Left hindlimb (tissue), 1 donor: ENCODE measurements around the gene ACP7.
A peak's percentile ranks its signal among the peaks of the same experiment; 100 is the strongest.
"Not testable (repeated sequence)": the region's sequence is repeated elsewhere in the genome, so short reads cannot be mapped to it uniquely, and the experiment has no call there.

Experiments
- DNase-seq: peaks from one replicate; pipeline ENCODE4 v3.0.0-alpha.2; 2018

The ACP7 gene

GRCh38 chr19:39110263-39110967 is 26.2 kb downstream of the ACP7 start:
- peak; percentile 43 for DNase-seq

- no peak for DNase-seq
These were observed 27.5 kb downstream of the ACP7 start for GRCh38 chr19:39111593-39112199.

DNA sequence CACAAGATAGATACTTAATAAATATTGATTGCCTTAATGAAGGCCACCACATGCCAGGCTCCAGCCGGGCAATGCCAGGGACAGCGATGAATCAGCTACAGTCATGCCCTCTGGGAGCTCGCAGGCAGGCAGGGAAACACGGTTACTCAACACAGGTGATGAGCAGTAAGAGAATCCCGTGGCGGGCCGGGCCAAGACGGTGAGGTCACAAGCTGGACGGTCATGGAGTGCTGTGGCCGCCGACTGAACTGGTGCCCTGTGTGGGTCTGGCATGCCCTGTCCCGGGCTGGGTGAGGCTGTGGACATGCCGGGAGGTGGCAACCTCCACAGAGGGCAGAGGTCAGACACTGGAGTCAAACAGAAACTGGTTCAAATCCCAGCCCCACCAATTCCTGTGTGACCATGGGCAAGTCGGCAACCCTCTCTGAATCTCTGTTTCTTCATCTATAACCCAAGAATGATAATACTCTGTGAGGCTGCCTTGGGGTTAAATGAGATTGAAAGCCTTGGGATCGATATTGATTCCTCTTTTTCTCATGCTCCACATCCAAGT is 28.2 kb downstream of the ACP7 start:
- DNase-seq, result no peak

GRCh38 chr19:39113199-39113598 is 29.0 kb downstream of the ACP7 start:
- DNase-seq, result no peak

- no peak for DNase-seq
These were observed 31.1 kb downstream of the ACP7 start for GRCh38 chr19:39115105-39115847.

DNA sequence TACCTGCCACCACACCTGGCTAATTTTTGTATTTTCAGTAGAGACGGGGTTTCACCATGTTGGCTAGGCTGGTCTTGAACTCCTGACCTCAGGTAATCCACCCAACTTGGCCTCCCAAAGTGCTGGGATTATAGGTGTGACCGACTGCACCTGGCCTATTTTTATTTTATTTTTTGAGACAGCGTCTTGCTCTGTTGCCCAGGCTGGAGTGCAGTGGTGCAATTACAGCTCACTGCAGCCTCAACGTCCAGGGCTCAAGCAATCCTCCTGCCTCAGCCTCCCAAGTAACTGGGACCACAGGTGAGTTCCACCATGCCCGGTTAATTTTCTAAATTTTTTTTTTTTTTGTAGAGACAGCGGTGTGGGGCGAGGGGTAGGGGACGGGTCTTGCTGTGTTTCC is 32.9 kb downstream of the ACP7 start:
- DNase-seq, result not testable (repeated sequence)

DNA sequence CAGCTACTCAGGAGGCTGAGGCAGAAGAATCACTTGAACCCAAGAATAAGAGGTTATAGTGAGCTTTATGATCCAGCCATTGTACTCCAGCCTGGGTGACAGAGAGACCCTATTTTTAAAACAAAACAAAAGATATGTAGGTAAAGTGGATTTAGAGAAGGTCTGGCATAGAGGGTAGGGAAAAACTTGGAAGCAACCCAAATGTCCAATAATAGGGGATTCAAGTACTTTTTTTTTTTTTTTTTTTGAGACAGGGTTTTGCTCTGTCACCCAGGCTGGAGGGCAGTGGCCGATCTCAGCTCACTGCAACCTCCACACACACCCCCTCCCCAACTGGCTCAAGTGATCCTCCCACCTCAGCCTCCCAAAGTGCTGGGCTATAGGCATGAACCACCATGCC is 35.7 kb downstream of the ACP7 start:
- no peak for DNase-seq

DNA sequence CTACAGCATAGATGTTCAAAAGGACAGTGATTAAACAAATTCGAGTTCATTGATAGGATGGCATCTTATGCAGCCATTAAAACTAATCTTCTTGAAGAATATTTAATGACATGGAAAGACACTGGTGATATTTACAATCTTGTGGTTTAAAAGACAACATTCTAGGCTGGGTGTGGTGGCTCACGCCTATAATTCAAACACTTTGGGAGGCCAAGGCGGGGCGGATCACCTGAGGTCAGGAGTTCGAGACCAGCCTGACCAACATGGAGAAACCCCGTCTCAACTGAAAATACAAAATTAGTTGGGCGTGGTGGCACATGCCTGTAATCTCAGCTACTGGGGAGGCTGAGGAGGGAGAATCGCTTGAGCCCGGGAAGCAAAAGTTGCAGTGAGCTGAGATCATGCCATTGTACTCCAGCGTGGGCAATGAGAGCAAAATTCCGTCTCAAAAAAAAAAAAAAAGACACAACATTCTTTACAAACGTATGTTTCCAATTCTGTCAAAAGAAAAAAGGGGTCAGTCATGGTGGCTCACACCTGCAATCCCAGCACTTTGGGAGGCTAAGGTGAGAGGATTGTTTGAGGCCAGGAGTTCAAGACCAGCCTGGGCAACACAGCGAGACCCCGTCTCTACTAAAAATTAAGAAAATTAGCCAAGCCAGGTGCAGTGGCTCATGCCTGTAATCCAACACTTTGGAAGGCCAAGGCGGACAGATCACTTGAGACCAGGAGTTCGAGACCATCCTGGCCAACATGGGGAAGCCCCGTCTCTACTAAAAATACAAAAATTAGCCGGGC is 39.0 kb downstream of the ACP7 start:
- DNase-seq, result no peak

- DNase-seq, result no peak
These were observed 40.1 kb downstream of the ACP7 start for GRCh38 chr19:39124136-39124764.

DNA sequence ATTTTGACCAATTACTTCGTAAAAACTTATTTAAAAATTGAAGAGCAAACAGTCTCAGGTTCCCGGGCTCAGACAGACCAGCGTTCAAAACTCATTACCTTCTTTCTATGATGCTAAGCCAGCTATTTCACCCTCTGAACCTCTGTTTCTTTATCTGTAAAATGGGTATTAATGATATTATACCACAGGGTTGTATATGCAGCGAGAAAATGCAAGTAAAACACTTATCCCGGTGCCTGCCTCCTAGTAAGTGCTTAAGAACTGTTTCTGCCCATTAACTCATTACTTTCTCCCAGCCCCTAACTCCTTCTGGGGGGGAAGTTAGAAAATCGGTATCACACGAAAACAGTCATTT is 41.0 kb downstream of the ACP7 start:
- no peak for DNase-seq

GRCh38 chr19:39125554-39126311 is 41.6 kb downstream of the ACP7 start, which contains the start of gene PAK4:
Gene PAK4, plus strand, starts transcription at chr19:39125786. Its CDS starts 43,768 bp downstream, at chr19:39169554.
- DNase-seq, result peak; percentile 99

- DNase-seq, result no peak
These were observed 42.4 kb downstream of the ACP7 start for GRCh38 chr19:39126312-39127187.

DNA sequence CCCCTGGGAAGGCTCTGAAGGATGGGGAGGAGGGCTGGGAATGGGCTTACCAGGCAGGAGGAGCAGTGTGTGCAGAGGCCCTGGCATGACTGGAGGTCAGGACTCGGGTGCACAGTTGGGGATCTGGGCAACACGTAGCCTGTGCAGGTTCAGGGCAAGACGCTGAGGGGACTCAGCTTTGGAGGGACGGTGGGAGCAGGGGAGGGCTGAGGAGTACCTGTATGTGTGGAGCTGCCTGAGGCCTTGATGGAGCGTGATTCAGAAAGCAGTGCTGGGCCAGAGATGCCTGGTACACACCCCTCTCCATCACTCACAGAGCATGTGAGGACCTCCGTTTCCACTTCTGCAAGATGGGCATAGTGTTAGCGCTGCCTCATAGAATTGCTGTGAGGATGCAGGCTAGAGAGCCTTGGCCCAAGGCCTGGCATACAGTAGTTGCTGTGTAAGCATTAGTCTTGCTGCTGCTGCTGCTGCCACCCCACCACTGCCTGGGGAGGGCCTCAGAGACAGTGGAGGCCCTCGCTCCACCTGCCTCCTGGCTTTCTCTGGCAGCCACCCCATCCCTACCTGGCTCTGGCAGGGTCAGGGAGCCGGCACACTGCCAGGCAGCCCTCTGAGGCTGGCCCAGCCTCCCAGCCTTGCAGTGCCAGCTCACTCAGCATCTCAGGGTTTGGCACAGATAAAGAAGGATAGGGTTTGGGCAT is 43.8 kb downstream of the ACP7 start:
- DNase-seq, result no peak

DNA sequence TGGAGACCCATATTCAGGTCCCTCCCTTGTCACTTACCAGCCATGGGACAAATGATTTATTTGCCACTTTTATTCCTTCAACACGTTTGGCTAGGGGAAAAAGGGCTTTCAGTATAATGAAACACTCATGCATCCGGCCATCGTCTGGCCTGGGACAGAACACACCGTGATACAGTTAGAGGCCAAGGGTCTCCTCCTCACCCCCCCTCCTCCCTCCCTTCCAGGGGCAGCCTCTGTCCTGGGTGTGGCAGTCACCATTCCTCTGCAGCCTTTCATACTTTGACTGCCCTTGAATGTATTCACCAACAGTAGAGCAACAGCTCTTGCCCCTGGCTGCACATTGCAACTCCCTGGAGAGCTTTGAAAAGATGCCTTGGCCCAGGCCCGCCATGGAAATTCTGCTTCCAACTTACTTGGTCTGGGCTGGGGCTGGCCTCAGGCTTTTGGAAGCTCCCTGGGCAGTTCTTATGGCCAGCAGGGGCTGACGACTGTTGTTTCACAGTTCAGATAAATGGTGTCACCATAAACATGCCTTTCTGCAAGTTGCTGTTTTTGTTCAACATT is 44.4 kb downstream of the ACP7 start:
- DNase-seq, result no peak

DNA sequence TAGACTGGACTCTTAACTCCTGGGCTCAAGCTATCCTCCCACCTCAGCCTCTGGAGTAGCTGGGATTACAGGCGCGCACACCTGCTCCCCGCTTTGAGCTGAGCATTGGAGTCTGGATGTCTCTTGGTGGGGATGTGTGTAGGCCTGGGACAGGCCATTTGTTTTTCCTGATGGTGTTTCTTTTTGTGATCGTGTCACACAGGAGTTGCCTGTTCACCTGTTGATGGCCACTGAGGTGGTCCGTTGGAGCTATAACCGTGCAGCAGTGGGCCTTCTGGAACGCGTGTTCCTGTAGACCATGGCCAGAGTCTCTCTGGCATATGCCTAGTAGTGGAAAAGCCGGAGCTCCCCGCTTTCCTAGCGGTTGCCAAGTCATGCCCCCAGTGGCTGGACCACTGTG is 44.9 kb downstream of the ACP7 start:
- DNase-seq, result no peak

- DNase-seq, result peak; percentile 83
These were observed 46.4 kb downstream of the ACP7 start for GRCh38 chr19:39130337-39131254.

- DNase-seq, result peak; percentile 73
These were observed 47.1 kb downstream of the ACP7 start for GRCh38 chr19:39131255-39131755.

DNA sequence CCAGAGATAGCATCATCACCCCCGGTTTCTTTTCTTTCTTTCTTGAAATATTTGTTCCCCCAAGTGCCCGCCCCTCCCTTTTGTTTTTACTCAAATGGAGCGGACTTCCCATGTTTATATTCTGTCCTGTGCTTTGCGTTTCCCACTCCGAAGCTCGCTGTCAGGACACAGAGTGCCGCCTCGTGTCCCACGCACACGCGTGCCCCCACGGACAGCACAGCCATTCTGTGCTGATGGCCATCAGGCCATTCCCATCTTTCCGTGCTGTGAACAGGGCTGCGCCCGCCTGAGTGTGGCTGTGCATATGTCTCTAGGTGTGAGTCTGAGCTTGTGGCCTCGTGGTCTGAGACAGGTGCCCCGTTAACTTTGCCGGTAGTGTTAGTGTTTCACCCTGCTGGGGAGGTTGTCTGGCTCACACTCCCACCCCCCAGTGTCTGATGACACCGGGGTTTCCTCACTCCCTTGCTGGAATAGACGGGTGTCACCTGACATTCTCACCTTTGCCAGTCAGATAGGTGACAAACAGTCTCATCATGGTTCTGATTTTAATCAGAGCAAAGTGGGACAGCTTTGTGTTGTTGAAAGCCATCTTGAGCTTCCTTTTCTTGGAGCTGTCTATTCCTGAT is 48.3 kb downstream of the ACP7 start:
- no peak for DNase-seq
